Endothelial cell of umbilical vein (primary cell): ENCODE results near the gene KRT77. TPM values are rescaled to one million over a fixed set of nuclear protein-coding genes. Genes with fewer than 3 reads are reported as not detected.

Experiments used
- BruUV-seq: library from RNA; stranded (reverse); fragments of 400-500 nt; replicated peaks from 2 replicates; lab custom pipeline; 2021; lab: Mats Ljungman, UMichigan
- CTCF ChIA-PET: fragments of 300-600, 350-600 bp; sonication (Branson Sonifier 250); formaldehyde crosslinking; loops from one replicate; lab custom pipeline; 2021; ENCODE audit warnings: antibody characterized with exemption, inconsistent platforms; lab: Charles Lee
- POLR2A ChIA-PET: fragments of 300-600, 350-600 bp; sonication (Branson Sonifier 250); formaldehyde crosslinking; loops from one replicate; lab custom pipeline; 2021; ENCODE audit warnings: antibody characterized with exemption, inconsistent platforms; lab: Charles Lee
- DNase-seq: peaks from one replicate; pipeline ENCODE4 v3.0.0-alpha.2; 2011; ENCODE audit warnings: low read depth, low spot score
- FAIRE-seq: peaks from 2 replicates; lab custom pipeline; 2011; peaks lifted over from hg19 to GRCh38; lab: Jason Lieb, UNC
- H2AFZ ChIP-seq: 2 replicates; pipeline ENCODE4 v1.6.0; 2012; ENCODE audit warnings: low read depth, low read length, control low read depth, inconsistent platforms
- H3K27ac ChIP-seq: 2 replicates; pipeline ENCODE4 v1.5.1; 2011; ENCODE audit warnings: low read depth, mild to moderate bottlenecking, control low read depth, low read length, moderate library complexity; ENCODE audit not compliant: insufficient read depth
- H3K27me3 ChIP-seq, 2 experiments: 2 replicates each; pipeline versions ENCODE4 v1.6.0 to v1.6.1; 2011; ENCODE audit warnings: low read length in 2 of 2, mixed read lengths in 1 of 2; ENCODE audit not compliant: control insufficient read depth in 2 of 2, insufficient read depth in 2 of 2
- H3K36me3 ChIP-seq, 2 experiments: 2 replicates in 1 of 2; 3 replicates in 1 of 2; pipeline ENCODE4 v1.5.1; 2011; ENCODE audit warnings: low read length in 2 of 2, mild to moderate bottlenecking in 1 of 2, moderate library complexity in 1 of 2; ENCODE audit not compliant: control insufficient read depth in 2 of 2, insufficient read depth in 2 of 2; ENCODE audit errors: extremely low read depth in 1 of 2
- H3K4me1 ChIP-seq: 3 replicates; pipeline ENCODE4 v1.5.1; 2011; ENCODE audit warnings: mild to moderate bottlenecking, low read length; ENCODE audit not compliant: control insufficient read depth, insufficient read depth; ENCODE audit errors: extremely low read depth
- H3K4me2 ChIP-seq: 2 replicates; pipeline ENCODE4 v1.6.1; 2011; ENCODE audit warnings: low read length, control low read depth, mixed read lengths; ENCODE audit not compliant: insufficient read depth
- H3K4me3 ChIP-seq, 3 experiments: fragments of 200-600 bp in 1 of 3; sonication (generic), shearing (Covaris generic) in 1 of 3; replicated peaks in 1 of 3; 2 replicates each; pipeline ENCODE4 v1.5.1; 2011 to 2016; ENCODE audit warnings: control low read depth in 3 of 3, low read length in 3 of 3, mild to moderate bottlenecking in 2 of 3, inconsistent platforms in 1 of 3, low read depth in 1 of 3, moderate library complexity in 1 of 3; ENCODE audit not compliant: insufficient read depth in 1 of 3
- H3K79me2 ChIP-seq: 2 replicates; pipeline ENCODE4 v1.6.0; 2012; ENCODE audit warnings: low read length, inconsistent platforms; ENCODE audit not compliant: control insufficient read depth, insufficient read depth
- H3K9ac ChIP-seq: replicated peaks from 2 replicates; pipeline ENCODE3; 2011; ENCODE audit warnings: low read length, control low read depth; ENCODE audit not compliant: insufficient read depth; ENCODE audit errors: extremely low read depth
- H3K9me1 ChIP-seq: replicated peaks from 3 replicates; pipeline ENCODE4 v1.6.0; 2011; ENCODE audit warnings: mild to moderate bottlenecking, low read length; ENCODE audit not compliant: control insufficient read depth, insufficient read depth; ENCODE audit errors: extremely low read depth
- H3K9me3 ChIP-seq: replicated peaks from 2 replicates; pipeline ENCODE4 v1.5.1; 2012; ENCODE audit warnings: low read length, inconsistent platforms; ENCODE audit not compliant: control insufficient read depth, insufficient read depth
- H4K20me1 ChIP-seq: replicated peaks from 2 replicates; pipeline ENCODE3; 2011; ENCODE audit warnings: mild to moderate bottlenecking, low read length; ENCODE audit not compliant: control insufficient read depth, insufficient read depth; ENCODE audit errors: extremely low read depth
- EZH2 ChIP-seq: IDR thresholded peaks from 2 replicates; pipeline ENCODE4 v1.6.1; 2012; ENCODE audit warnings: borderline replicate concordance, low read depth, mild to moderate bottlenecking, moderate library complexity, low read length, inconsistent platforms; ENCODE audit not compliant: severe bottlenecking
- FOS ChIP-seq: IDR thresholded peaks from 2 replicates; pipeline ENCODE4 v1.6.1; 2011; ENCODE audit warnings: mild to moderate bottlenecking, low read length, moderate library complexity, borderline replicate concordance; ENCODE audit not compliant: insufficient read depth
- GATA2 ChIP-seq: IDR thresholded peaks from 2 replicates; pipeline ENCODE4 v1.7.0; 2011; ENCODE audit warnings: low read depth, mild to moderate bottlenecking, moderate library complexity, mixed read lengths, low read length; ENCODE audit not compliant: insufficient read length, insufficient read depth
- JUN ChIP-seq: IDR thresholded peaks from 2 replicates; pipeline ENCODE4 v1.6.1; 2011; ENCODE audit warnings: borderline replicate concordance, low read depth; ENCODE audit not compliant: insufficient read length, insufficient read depth
- MYC ChIP-seq: IDR thresholded peaks from one replicate; pipeline ENCODE4 v1.6.1; 2011; ENCODE audit warnings: mild to moderate bottlenecking, low read depth, low read length
- POLR2A ChIP-seq: IDR thresholded peaks from 2 replicates; pipeline ENCODE4 v1.6.1; 2012; ENCODE audit warnings: low read depth, mild to moderate bottlenecking, control low read depth, low read length
- dilution Hi-C: fragments of 300-500 bp; cut with MboI; formaldehyde crosslinking; loops from one replicate; pipeline ENCODE4 v1.15.0; 2019; ENCODE audit warnings: low sequenced_read_pairs; ENCODE audit not compliant: extremely low pct_ligation_motif_present
- intact Hi-C: fragments of 100-400 bp; cut with micrococcal nuclease; formaldehyde crosslinking; loops from one replicate; pipeline ENCODE4 v1.10.0; 2022
- polyA plus RNA-seq, 4 experiments: library from polyadenylated mRNA; depleted of rRNA in 3 of 4; stranded (reverse) in 3 of 4; unstranded in 1 of 4; fragments of >200 nt; gene quantifications; 2 replicates each; pipeline versions ENCODE4 v1.2.1 to v1.2.3, GENCODE V29; 2011 to 2012; ENCODE audit warnings: missing spikeins in 1 of 4
- total RNA-seq: library from RNA; stranded (reverse); gene quantifications from 2 replicates; pipeline ENCODE4 v1.2.3, GENCODE V29; 2021
- TF ChIP-seq, protein P1 (sequence below), 2 donors: IDR thresholded peaks; 1 replicate in 1 of 2; 2 replicates in 1 of 2; pipeline ENCODE4 v1.5.1; 2011; ENCODE audit warnings: low read length in 2 of 2, mild to moderate bottlenecking in 2 of 2, moderate library complexity in 2 of 2, control low read depth in 1 of 2, inconsistent platforms in 1 of 2, low read depth in 1 of 2; ENCODE audit not compliant: insufficient read depth in 1 of 2; ENCODE audit errors: extremely low read depth in 1 of 2
- TF ChIP-seq, protein P2 (sequence below): IDR thresholded peaks from 2 replicates; pipeline ENCODE4 v1.6.1; 2011; ENCODE audit not compliant: insufficient read depth, insufficient read length

The KRT77 gene
- total and polyA plus RNA-seq, 2 donors (not counting 3 experiments of a cell fraction or from before 2014, with no cell fraction given) = not detected

DNA sequence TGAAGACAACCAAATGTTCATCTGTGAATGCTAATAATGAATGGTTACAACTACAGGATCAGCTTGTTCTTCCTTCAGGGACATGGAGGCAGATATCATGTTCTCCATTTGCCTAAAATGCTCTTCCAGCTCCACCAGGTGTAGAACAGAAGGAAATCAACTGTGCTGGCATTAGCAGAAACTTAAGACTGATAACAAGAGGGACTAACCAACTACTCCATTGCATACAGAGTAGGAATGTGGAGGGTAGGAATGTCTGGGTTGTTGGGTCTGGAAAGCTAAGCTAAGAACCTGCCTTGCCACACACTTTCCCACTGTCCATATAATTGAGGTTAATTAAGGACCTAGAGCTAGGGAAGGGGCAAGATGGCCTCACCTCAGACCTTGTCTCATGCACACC lies 39.9 kb downstream of the KRT77 start:
- no peak for TF ChIP-seq GATA2
- TF ChIP-seq EZH2 = no peak
- TF ChIP-seq, protein P1, sequence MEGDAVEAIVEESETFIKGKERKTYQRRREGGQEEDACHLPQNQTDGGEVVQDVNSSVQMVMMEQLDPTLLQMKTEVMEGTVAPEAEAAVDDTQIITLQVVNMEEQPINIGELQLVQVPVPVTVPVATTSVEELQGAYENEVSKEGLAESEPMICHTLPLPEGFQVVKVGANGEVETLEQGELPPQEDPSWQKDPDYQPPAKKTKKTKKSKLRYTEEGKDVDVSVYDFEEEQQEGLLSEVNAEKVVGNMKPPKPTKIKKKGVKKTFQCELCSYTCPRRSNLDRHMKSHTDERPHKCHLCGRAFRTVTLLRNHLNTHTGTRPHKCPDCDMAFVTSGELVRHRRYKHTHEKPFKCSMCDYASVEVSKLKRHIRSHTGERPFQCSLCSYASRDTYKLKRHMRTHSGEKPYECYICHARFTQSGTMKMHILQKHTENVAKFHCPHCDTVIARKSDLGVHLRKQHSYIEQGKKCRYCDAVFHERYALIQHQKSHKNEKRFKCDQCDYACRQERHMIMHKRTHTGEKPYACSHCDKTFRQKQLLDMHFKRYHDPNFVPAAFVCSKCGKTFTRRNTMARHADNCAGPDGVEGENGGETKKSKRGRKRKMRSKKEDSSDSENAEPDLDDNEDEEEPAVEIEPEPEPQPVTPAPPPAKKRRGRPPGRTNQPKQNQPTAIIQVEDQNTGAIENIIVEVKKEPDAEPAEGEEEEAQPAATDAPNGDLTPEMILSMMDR (IDR thresholded peaks at IDR 0.05; ENCODE audit: extremely low read depth in 1 of 2, insufficient read depth in 1 of 2, low read depth in 1 of 2, low read length in 2 of 2) = no peak
- TF ChIP-seq FOS = no peak
- no peak for TF ChIP-seq POLR2A
- no peak for TF ChIP-seq MYC
- no peak for TF ChIP-seq JUN
- TF ChIP-seq, protein P2, sequence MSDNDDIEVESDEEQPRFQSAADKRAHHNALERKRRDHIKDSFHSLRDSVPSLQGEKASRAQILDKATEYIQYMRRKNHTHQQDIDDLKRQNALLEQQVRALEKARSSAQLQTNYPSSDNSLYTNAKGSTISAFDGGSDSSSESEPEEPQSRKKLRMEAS = no peak
- CTCF ChIA-PET = interaction anchor here (1.1 to 1.2 kb wide), 2 partner anchors 12 to 207 kb away, joined by 3 read pairs; no protein-coding TSS in a partner anchor

More for the DNA sequence above, 39.9 kb downstream of the KRT77 start:
- Histone ChIP-seq H3K27ac (no peak overlapping the region), H2AFZ (no peak overlapping the region), H3K36me3 (no peaks in the 10 kb centered on the region), H3K9me3 (no peaks in the 10 kb centered on the region), H3K27me3 (no peaks in the 10 kb centered on the region), H3K9me1 (no peaks in the 10 kb centered on the region), H4K20me1 (no peaks in the 10 kb centered on the region), H3K9ac (no peak overlapping the region), H3K4me2 (no peak overlapping the region), H3K79me2 (no peaks in the 10 kb centered on the region), H3K4me1 (no peaks in the 10 kb centered on the region), H3K4me3 (no peak overlapping the region)
- intact Hi-C loops = no loop called here
- DNase-seq (no peak), FAIRE-seq (no peak)
- POLR2A ChIA-PET = no interaction called here
- BruUV-seq = no TSS peak
- dilution Hi-C loops = no loop called here
